ENCODE results near the gene SIGLEC11. TPM values are rescaled to one million over a fixed set of nuclear protein-coding genes. Genes with fewer than 3 reads are reported as not detected.

Gene SIGLEC11
- total and polyA plus RNA-seq, 2 experiments from 2014 or later: not detected

GRCh38 chr19:49939721-49940481 is 21.1 kb downstream of the SIGLEC11 start:
- Histone ChIP-seq H3K27ac (ENCODE audit: low read depth) (no peak overlapping the region), H3K4me2 (no peak overlapping the region), H3K36me3 (ENCODE audit: insufficient read depth) (no peaks in the 10 kb centered on the region), H3K4me1 (ENCODE audit: insufficient read depth) (no peaks in the 10 kb centered on the region; the same call in 1 of the 2 replicates), H3F3A (replicated peaks; ENCODE audit: low read depth) (0 out of 2 replicates have a peak, but pooled peaks cover 4% of the 10 kb centered on the region), H3K4me3 (no peak overlapping the region), H3K27me3 (ENCODE audit: insufficient read depth) (no peaks in the 10 kb centered on the region), H4K20me1 (replicated peaks; ENCODE audit: insufficient read depth) (no peaks in the 10 kb centered on the region), H3K79me2 (replicated peaks; ENCODE audit: insufficient read depth) (no peaks in the 10 kb centered on the region), H3K9me2 (ENCODE audit: insufficient read depth) (no peaks in the 10 kb centered on the region), H2AFZ (no peak overlapping the region)
- ATAC-seq (peak; percentile 20), DNase-seq (ENCODE audit: low spot score) (peak; percentile 41)
- no peaks in the 10 kb centered on the region for H3K4me1 Mint-ChIP-seq
- H3K4me3 Mint-ChIP-seq: no peak overlapping the region
- H3K27me3 Mint-ChIP-seq (ENCODE audit: insufficient read depth, low read depth, poor library complexity): peaks cover 11% of the 10 kb centered on the region
- H3K36me3 Mint-ChIP-seq (ENCODE audit: low read depth): no peaks in the 10 kb centered on the region
- H3K9me3 Mint-ChIP-seq: no peaks in the 10 kb centered on the region
- TF ChIP-seq EZH2 (IDR thresholded peaks at IDR 0.05; ENCODE audit: low read depth, unreplicated experiment): no peak
- no peak for TF ChIP-seq STAT1 (IDR thresholded peaks at IDR 0.05; ENCODE audit: unreplicated experiment)
- TF ChIP-seq CTCF (conservative IDR thresholded peaks at IDR 0.05; ENCODE audit: low read depth in 2 of 2): peak; percentile 33 to 47; a peak in 3 of 4 replicates
- H3K27ac Mint-ChIP-seq: no peak overlapping the region

- peaks cover 3% of the 10 kb centered on the region for H3K36me3 Mint-ChIP-seq (ENCODE audit: low read depth)
- no peak for DNase-seq (ENCODE audit: low spot score)
- TF ChIP-seq, protein P1, sequence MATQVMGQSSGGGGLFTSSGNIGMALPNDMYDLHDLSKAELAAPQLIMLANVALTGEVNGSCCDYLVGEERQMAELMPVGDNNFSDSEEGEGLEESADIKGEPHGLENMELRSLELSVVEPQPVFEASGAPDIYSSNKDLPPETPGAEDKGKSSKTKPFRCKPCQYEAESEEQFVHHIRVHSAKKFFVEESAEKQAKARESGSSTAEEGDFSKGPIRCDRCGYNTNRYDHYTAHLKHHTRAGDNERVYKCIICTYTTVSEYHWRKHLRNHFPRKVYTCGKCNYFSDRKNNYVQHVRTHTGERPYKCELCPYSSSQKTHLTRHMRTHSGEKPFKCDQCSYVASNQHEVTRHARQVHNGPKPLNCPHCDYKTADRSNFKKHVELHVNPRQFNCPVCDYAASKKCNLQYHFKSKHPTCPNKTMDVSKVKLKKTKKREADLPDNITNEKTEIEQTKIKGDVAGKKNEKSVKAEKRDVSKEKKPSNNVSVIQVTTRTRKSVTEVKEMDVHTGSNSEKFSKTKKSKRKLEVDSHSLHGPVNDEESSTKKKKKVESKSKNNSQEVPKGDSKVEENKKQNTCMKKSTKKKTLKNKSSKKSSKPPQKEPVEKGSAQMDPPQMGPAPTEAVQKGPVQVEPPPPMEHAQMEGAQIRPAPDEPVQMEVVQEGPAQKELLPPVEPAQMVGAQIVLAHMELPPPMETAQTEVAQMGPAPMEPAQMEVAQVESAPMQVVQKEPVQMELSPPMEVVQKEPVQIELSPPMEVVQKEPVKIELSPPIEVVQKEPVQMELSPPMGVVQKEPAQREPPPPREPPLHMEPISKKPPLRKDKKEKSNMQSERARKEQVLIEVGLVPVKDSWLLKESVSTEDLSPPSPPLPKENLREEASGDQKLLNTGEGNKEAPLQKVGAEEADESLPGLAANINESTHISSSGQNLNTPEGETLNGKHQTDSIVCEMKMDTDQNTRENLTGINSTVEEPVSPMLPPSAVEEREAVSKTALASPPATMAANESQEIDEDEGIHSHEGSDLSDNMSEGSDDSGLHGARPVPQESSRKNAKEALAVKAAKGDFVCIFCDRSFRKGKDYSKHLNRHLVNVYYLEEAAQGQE (IDR thresholded peaks at IDR 0.05; ENCODE audit: unreplicated experiment): no peak
- no peak for TF ChIP-seq CTCF (conservative IDR thresholded peaks at IDR 0.05; ENCODE audit: low read depth in 2 of 2)
- no peak for TF ChIP-seq CREB1 (CRISPR knock-in tag; IDR thresholded peaks at IDR 0.05; ENCODE audit: low read depth)
- TF ChIP-seq ZNF331 (CRISPR knock-in tag; IDR thresholded peaks at IDR 0.05; ENCODE audit: low read depth): no peak
- TF ChIP-seq EZH2phosphoT487 (IDR thresholded peaks at IDR 0.05; ENCODE audit: unreplicated experiment): no peak
Observed at GRCh38 chr19:49938662-49939061, 22.3 kb downstream of the SIGLEC11 start.

More at GRCh38 chr19:49938662-49939061, 22.3 kb downstream of the SIGLEC11 start:
- no peak overlapping the region for H3K4me3 Mint-ChIP-seq
- Histone ChIP-seq H3K27me3 (ENCODE audit: insufficient read depth) (no peaks in the 10 kb centered on the region), H3K4me1 (ENCODE audit: insufficient read depth) (no peaks in the 10 kb centered on the region; the same call in 1 of the 2 replicates), H3K4me3 (no peak overlapping the region), H3K4me2 (no peak overlapping the region), H2AFZ (no peak overlapping the region), H3K36me3 (ENCODE audit: insufficient read depth) (no peaks in the 10 kb centered on the region), H3K9me2 (ENCODE audit: insufficient read depth) (no peaks in the 10 kb centered on the region), H3K27ac (ENCODE audit: low read depth) (no peak overlapping the region), H3F3A (replicated peaks; ENCODE audit: low read depth) (0 out of 2 replicates have a peak, but pooled peaks cover 4% of the 10 kb centered on the region), H4K20me1 (replicated peaks; ENCODE audit: insufficient read depth) (no peaks in the 10 kb centered on the region), H3K79me2 (replicated peaks; ENCODE audit: insufficient read depth) (no peaks in the 10 kb centered on the region)
- H3K27me3 Mint-ChIP-seq (ENCODE audit: insufficient read depth, low read depth, poor library complexity): peaks cover 11% of the 10 kb centered on the region
- no peaks in the 10 kb centered on the region for H3K4me1 Mint-ChIP-seq
- ATAC-seq: no peak
- H3K9me3 Mint-ChIP-seq: no peaks in the 10 kb centered on the region
- H3K27ac Mint-ChIP-seq: no peak overlapping the region
